Dedifferentiated amniotic fluid mesenchymal stem cell (primary cell): ENCODE results near the gene DNAJB8.

ENCODE experiments used
- DNase-seq: peaks from one replicate; pipeline ENCODE4 v3.0.0-alpha.2; 2016; ENCODE audit errors: extremely low spot score

DNAJB8 gene

GRCh38 chr3:128483657-128484403 lies 17.1 kb upstream of the DNAJB8 start:
- no peak for DNase-seq

DNA sequence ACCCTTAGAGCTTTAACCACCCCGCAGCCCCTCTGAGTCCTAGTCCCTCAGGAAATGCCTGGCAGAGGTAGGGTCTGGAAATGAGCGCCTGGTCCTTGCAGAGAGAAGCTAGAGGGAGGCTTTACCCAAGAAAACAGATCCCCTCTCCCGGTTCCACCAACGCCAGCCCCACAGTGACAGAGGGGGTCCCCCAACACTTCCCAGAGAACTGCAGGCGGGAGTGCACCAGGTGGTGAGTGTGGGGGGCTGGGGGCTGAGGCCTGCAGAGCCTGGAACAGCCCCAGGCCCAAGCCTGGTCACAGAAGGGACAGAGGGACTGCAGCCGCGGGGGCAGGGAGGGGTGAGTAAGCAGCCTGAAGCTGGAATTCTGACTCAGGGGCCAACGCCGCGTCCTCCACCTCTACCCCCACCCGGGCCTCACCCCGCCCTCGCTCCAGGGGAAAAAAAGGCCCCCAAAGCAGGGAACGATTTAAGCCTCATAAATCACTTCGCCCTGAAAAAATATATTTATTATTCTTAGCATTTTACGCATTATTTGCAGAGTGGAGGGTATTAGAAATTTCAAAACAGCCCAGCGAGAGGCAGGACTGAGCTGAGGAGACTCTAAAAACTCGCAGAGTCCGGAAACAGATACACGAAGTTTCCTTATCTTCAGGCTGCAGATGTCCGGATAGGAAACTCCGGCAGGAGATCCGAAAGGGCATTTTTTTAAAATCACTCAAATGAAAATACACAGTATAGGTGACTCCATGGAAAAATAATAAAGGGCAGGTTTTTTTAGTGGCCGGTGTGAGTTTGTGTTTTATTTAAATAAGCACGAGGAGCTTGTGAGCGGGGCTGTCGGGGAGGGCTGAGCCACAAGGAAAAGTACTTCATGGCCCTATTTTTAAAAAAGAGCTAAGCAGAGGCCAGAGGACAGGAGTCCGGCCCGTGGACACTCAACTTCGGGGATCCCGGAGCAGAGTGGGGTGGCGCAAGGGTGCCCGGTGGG lies 16.3 kb upstream of the DNAJB8 start:
- DNase-seq: peak; percentile 77

DNA sequence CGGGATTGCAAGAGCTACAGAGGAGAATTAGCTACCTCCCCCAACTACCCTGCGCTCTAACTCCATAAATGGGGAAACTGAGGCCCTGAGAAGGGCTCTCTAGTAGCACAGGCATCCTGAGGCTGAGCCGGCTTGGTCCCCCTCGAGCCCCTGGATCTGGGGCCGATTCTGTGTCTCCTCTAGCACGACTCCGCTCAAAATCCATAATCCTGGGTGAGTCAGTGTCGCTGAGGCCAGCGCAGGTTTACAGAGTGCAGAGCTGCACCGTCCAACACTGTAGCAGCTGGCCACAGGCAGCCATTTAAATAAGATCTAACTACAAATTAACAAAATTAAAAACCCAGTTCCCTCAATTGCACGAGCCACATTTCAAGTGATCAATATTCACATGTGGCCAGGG lies 15.5 kb upstream of the DNAJB8 start:
- DNase-seq: no peak

GRCh38 chr3:128481438-128481942 lies 14.8 kb upstream of the DNAJB8 start:
- no peak for DNase-seq

DNA sequence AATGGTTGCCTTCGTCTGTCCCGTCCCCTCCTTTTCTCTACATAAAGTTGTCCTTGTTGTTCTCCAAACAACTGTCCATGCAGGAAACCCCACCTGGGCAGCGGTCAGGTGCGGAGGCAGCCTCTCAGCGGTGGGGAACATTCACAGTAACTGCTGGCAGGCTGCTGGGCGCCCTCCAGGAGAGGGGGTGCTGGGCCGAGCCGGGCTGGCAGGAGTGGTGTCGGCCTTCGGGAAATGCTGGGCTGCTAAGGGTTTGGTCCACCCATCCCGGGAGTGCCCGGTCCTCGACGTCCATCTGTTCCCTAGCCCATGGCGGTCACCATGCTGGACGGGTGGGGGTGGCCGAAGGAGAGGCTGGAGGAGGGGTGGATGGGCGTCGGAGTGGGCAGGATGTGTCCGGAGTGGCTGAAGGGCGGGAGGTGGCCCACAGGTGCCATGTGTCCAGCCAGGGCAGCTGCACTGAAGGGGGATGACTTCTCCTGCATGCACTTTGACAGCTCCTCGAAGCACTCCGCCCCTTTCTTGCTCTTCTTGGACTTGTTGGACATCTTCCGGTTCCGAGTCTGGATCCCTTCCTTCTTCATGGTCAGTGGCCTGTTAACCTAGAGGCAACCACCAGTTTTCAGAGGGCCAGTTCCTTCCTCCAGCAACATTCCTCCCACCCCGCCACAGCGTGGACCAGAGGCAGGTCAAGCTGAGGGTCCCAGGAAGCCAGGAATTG lies 14.2 kb upstream of the DNAJB8 start:
- no peak for DNase-seq

DNA sequence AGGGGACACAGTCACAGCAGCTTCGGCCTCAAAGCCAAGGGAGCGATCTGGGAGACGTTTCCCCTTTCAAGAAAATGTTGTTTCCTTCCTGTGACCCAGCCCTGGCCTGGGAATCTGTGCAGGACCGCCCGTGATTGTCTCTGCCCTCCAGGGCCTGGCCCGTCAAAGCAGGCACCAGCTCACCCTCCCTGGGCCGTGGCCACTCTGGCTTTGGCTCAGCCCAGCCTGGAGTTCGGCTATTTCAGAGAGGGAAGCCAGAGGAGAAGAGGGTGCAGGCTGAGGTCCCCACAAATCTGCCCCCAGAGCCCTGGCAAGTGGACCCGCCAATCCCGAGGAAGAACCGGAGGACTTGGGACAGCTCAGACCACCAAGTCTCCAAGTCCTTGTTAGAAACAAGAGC lies 13.6 kb upstream of the DNAJB8 start:
- no peak for DNase-seq

- no peak for DNase-seq
Measured at GRCh38 chr3:128479558-128480086, 12.9 kb upstream of the DNAJB8 start.

- no peak for DNase-seq
Measured at GRCh38 chr3:128478576-128479506, 12.2 kb upstream of the DNAJB8 start.

- DNase-seq: no peak
Measured at GRCh38 chr3:128476659-128477058, 10.0 kb upstream of the DNAJB8 start.

- DNase-seq: no peak
Measured at GRCh38 chr3:128475355-128475754, 8.7 kb upstream of the DNAJB8 start.

GRCh38 chr3:128473737-128474136 lies 7.0 kb upstream of the DNAJB8 start:
- no peak for DNase-seq

- DNase-seq: no peak
Measured at GRCh38 chr3:128473180-128473519, 6.5 kb upstream of the DNAJB8 start.

DNA sequence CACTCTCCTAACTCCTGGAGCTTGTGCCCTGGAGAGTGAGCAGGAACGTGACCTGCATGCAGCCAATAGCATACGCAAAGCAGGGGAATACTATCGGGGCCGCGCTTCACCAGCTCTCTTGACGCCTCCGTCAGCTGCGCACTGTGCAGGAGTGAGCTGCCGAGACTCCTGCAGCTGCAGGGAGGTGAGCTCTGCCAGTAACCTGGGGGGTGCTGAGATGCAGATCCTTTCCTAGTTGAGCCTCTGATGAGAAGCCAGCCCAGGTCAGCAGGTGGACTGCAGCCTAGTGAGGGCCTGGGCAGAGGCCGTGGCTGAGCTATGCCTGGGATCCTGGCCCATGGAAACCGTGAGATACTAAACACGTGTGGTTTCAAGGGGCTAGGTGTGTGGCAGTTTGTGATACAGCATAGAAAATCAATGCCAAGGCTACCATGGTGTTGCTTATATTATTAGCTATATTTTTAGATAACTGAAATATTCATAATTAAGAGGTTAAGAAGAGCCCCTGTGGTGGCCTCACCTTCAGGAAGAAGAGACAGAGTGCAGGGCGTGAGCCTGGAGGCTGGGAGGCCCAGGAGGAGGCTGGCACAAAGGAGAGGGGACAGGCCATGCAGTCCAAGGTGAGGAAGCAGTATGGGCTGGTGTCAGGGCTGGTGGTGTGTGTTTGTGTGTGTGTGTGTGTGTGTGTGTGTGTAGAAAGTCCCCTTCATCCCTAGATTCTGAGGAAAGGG lies 5.9 kb upstream of the DNAJB8 start:
- no peak for DNase-seq

GRCh38 chr3:128471720-128472119 lies 5.0 kb upstream of the DNAJB8 start:
- DNase-seq: no peak

- no peak for DNase-seq
Measured at GRCh38 chr3:128471110-128471509, 4.4 kb upstream of the DNAJB8 start.

DNA sequence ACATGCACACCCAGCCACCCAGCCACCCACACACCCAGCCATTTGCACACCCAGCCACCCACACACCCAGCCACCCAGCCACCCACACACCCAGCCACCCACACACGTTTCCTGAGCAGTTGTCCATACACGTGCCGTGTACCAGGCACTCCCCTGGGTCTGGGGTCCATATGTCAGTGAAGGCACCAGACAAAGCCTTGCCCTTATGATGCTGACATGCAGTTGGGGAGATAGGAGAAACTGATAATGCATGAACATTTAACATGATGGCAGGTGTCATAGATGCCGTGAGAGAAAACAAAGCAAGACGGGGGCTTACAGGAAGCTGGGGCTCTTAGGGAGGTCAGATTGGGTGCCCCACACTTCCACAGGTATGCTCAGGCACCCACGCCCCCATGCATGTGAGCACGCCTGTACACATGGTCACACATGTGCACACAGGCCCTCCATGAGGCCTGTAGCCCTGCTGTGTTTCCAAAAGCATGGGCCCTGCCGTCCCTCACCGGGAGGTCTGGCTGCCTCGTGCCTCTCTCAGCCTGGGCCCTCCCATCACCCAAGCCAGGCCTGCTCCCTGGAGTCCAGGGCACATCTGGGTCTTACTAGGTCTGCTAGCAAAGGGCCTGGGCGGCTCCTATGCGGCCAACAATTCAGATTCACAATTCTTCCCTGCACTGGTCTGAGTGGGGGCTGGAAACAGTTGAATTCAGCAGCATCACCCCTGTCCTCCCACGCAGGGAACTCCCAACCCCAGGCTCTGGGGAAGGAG lies 3.6 kb upstream of the DNAJB8 start:
- no peak for DNase-seq

DNA sequence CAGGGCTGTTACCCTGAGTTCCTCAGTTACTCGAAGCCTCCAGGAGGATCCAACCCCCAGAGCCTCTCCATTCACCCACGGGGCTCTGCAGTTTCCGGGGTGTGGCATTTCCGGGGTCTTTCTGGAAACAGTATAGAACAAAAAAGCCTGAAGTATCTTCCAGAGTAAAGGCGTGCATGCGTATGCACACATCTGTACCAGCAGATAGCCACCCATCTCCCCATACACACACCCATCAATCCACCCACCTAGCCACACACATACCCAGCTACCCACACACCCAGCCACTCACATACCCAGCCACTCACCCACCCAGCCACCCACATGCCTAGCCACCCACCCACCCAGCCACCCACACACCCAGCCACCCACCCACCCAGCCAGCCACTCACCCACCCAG lies 2.9 kb upstream of the DNAJB8 start:
- DNase-seq: no peak

DNA sequence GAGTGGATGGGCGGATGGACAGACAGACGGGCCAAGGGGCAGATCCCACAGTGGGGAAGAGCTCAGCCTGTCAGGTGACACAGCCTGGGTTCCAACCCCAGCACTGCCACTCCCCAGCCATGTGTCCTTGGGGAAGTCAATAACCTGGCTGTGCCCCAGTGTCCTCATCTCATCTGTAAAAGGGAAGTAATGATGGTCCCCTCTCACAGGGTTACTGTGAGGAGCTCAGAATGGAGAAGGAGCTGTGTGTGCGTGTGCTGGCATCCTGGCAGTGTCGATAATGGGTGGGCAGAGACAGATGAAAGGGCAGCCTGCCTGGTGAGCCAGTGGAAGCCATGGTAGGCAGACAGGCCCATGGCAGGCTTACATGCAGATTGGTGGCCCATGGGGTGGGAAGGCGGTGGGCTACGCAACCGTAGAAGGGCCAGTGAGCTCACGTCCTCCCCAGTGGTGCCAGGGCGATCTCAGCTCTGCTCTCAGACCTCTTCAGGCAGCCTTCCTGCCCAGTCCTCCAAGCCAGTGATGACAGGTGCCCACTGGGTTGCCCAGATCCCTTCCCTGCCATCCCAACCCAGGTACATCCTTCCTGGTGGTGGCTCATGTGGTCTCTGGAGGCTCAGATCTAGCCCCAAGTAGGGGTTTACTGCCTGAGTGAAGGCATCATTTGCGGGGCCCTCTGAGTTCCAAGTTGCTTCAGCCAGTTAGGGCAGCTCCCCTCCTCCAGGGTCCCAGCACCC lies 2.3 kb upstream of the DNAJB8 start:
- no peak for DNase-seq
